OCI-LY1 (cell line): ENCODE results near the gene FRS3.

Source experiments
- H2AFZ ChIP-seq: fragments of 200-600 bp; sonication (generic), shearing (Covaris generic); 2 replicates; pipeline ENCODE4 v1.6.0; 2014; ENCODE audit warnings: antibody characterized with exemption, mild to moderate bottlenecking, low read length
- H3F3A ChIP-seq: fragments of 200-600 bp; sonication (generic), shearing (Covaris generic); 2 replicates; pipeline ENCODE4 v1.6.0; 2014; ENCODE audit warnings: mild to moderate bottlenecking, antibody characterized with exemption, low read length, moderate library complexity; ENCODE audit not compliant: insufficient read depth
- H3K27ac ChIP-seq: fragments of 200-600 bp; sonication (generic); 2 replicates; pipeline ENCODE4 v1.5.1; 2014; ENCODE audit warnings: low read length, mixed run types, mild to moderate bottlenecking, low read depth; ENCODE audit not compliant: poor library complexity, severe bottlenecking
- H3K27me3 ChIP-seq: fragments of 200-600 bp; sonication (generic); 2 replicates; pipeline ENCODE4 v1.6.0; 2014; ENCODE audit warnings: antibody characterized with exemption, mild to moderate bottlenecking, low read length, moderate library complexity; ENCODE audit not compliant: insufficient read depth
- H3K36me3 ChIP-seq: fragments of 200-600 bp; sonication (generic); 2 replicates; pipeline ENCODE4 v1.6.1; 2014; ENCODE audit warnings: mild to moderate bottlenecking, antibody characterized with exemption, low read length, moderate library complexity, mixed read lengths; ENCODE audit not compliant: insufficient read depth
- H3K4me1 ChIP-seq: fragments of 200-600 bp; sonication (generic); 2 replicates; pipeline ENCODE4 v1.5.1; 2014; ENCODE audit warnings: mild to moderate bottlenecking, low read length, moderate library complexity; ENCODE audit not compliant: insufficient read depth, severe bottlenecking
- H3K4me2 ChIP-seq: fragments of 200-600 bp; sonication (generic), shearing (Covaris generic); 2 replicates; pipeline ENCODE4 v1.6.1; 2014; ENCODE audit warnings: low read length
- H3K4me3 ChIP-seq: fragments of 200-600 bp; sonication (generic); 2 replicates; pipeline ENCODE4 v1.5.1; 2014; ENCODE audit warnings: low read length, low read depth, mild to moderate bottlenecking, mixed read lengths; ENCODE audit not compliant: poor library complexity, severe bottlenecking
- H3K79me2 ChIP-seq: fragments of 200-600 bp; shearing (Covaris generic); 2 replicates; pipeline ENCODE4 v1.6.1; 2016; ENCODE audit warnings: mixed run types, low read length, mixed read lengths; ENCODE audit not compliant: insufficient read depth
- H3K9ac ChIP-seq: fragments of 200-600 bp; sonication (generic), shearing (Covaris generic); 2 replicates; pipeline ENCODE4 v1.6.1; 2014; ENCODE audit warnings: mild to moderate bottlenecking, low read length, mixed read lengths
- H3K9me2 ChIP-seq: fragments of 200-600 bp; sonication (generic), shearing (Covaris generic); 2 replicates; pipeline ENCODE4 v1.6.1; 2014; ENCODE audit warnings: low read depth, mild to moderate bottlenecking, low read length, mixed read lengths
- H3K9me3 ChIP-seq: fragments of 200-600 bp; shearing (Covaris generic); 2 replicates; pipeline ENCODE4 v1.6.1; 2014; ENCODE audit warnings: low read length, mixed read lengths
- H4K20me1 ChIP-seq: fragments of 200-600 bp; sonication (generic), shearing (Covaris generic); 2 replicates; pipeline ENCODE4 v1.6.0; 2016; ENCODE audit warnings: mild to moderate bottlenecking, low read length; ENCODE audit not compliant: insufficient read depth
- CTCF ChIP-seq: fragments of 200-600 bp; sonication (generic), shearing (Covaris generic); IDR thresholded peaks from 2 replicates; pipeline ENCODE4 v1.5.1; 2017; ENCODE audit warnings: mild to moderate bottlenecking, antibody characterized with exemption, low read length, moderate library complexity, mixed read lengths
- EZH2 ChIP-seq: fragments of 200-600 bp; sonication (generic), shearing (Covaris generic); IDR thresholded peaks from 2 replicates; pipeline ENCODE4 v1.8.0; 2017; ENCODE audit warnings: borderline replicate concordance, mixed run types, mild to moderate bottlenecking, antibody characterized with exemption, low read length, moderate library complexity, mixed read lengths

Gene FRS3

GRCh38 chr6:41744236-41744787 lies 35.4 kb downstream of the FRS3 start:
- Histone ChIP-seq H3K9ac (no peak overlapping the region), H3K27me3 (peaks cover 8% of the 10 kb centered on the region; the same call in 1 of the 2 replicates), H4K20me1 (no peaks in the 10 kb centered on the region), H3K79me2 (no peaks in the 10 kb centered on the region), H3K4me1 (no peaks in the 10 kb centered on the region), H3K4me2 (no peak overlapping the region), H3K9me3 (no peaks in the 10 kb centered on the region), H3F3A (no peaks in the 10 kb centered on the region), H3K27ac (no peak overlapping the region), H3K9me2 (no peaks in the 10 kb centered on the region), H3K36me3 (no peaks in the 10 kb centered on the region), H2AFZ (no peak overlapping the region), H3K4me3 (no peak overlapping the region)
- TF ChIP-seq CTCF: no peak
- TF ChIP-seq EZH2: no peak

DNA sequence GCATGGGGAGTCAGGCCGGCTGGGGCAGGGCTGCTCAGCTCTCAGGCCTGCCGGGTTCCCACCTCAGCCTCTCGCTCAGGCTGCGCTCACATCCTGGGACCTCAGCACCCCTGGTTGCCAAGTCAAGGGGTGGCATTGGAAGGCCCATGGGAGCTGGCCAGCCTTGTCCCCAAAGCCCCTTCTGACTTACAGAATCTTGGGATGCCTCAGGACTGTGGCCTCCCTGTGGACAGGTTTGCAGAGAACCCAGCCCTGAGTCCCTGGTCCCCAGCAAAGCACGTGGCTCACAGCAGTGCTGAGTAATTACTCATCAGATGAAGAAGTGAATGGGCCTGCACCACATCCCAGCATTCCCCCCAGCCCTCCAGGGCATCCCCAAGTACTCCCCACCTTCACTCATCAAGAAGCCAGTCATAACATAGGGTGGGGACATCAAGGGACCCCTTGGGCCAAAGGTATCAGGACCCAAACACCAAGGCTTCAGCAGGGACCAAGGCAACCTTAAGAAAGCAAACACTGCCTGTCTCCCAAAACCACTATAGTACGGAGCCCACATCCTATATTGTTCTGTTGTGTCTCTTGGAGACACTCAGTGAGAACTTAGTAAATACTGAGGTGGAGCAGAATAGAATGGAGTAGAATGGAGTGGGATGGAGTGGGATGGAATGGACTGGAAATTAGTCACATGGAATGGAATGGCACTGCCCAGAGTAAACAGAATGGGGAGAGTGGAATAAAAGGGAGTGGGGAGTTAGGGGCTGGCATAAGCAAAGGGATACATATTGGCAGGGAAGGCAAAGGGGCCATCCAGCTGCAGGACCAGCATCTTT lies 36.1 kb downstream of the FRS3 start:
- no peak for TF ChIP-seq EZH2
- Histone ChIP-seq H3K36me3 (no peaks in the 10 kb centered on the region), H3K4me3 (no peak overlapping the region), H3K9ac (no peak overlapping the region), H2AFZ (no peak overlapping the region), H3K27ac (no peak overlapping the region), H3K27me3 (peaks cover 8% of the 10 kb centered on the region; the same call in 1 of the 2 replicates), H4K20me1 (no peaks in the 10 kb centered on the region), H3K9me2 (no peaks in the 10 kb centered on the region), H3K79me2 (no peaks in the 10 kb centered on the region), H3K4me1 (no peaks in the 10 kb centered on the region), H3F3A (no peaks in the 10 kb centered on the region), H3K9me3 (no peaks in the 10 kb centered on the region), H3K4me2 (no peak overlapping the region)

DNA sequence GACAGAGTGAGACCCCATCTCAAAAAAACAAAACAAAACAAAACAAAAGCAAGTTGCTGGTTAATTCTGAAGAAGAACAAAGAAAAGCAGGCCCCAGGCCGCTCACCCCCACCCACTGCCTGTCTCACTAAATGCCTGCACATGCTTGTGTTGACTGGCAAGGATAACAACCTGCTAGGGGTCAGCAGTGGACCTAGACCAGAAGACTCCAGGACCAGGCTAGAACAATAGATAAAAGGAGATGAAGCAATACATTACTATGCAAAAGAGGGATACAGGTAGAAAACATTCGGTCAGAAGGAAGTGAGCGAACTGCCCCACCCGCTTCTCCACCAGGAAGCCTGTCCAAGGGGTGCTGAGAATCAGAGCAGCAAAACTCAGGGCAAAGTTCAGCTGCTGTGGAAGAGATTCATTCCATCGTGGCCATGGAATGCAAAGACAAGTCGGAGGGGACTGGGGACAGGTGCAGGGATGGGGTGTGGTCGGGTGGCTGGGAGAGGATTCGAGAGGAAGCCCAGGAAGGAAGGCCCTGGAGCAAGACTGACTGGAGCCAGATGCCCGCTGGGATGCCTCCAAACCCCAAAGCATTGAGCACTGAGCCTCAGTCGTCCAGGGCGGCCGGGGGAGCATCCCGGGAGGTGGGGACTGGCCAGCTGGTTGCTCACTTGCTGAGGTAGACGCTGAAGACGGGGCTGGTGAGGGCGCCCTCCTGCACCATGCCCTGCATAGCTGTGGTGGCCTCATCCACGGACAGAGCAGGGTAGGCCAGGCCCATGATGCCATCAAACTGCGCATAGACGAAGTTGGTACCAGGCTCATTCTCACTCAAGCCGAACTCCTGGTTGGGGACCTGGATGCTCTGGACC lies 37.8 kb downstream of the FRS3 start:
- Histone ChIP-seq H3K9me3 (no peaks in the 10 kb centered on the region), H3K27ac (no peak overlapping the region), H3K79me2 (no peaks in the 10 kb centered on the region), H3K9me2 (no peaks in the 10 kb centered on the region), H3F3A (no peaks in the 10 kb centered on the region), H2AFZ (no peak overlapping the region), H3K4me1 (no peaks in the 10 kb centered on the region), H4K20me1 (no peaks in the 10 kb centered on the region), H3K27me3 (peaks cover 8% of the 10 kb centered on the region; the same call in 1 of the 2 replicates), H3K4me2 (no peak overlapping the region), H3K9ac (no peak overlapping the region), H3K36me3 (no peaks in the 10 kb centered on the region), H3K4me3 (no peak overlapping the region)
- TF ChIP-seq CTCF (no peak), EZH2 (no peak)
